Ovary (tissue), 3 donors: ENCODE measurements around the gene AGMO.

ENCODE experiments used
- CTCF ChIP-seq, 3 donors: fragments of 450-650 bp in 2 of 3; fragments of 200-600 bp in 1 of 3; IDR thresholded peaks; one replicate each; pipeline versions ENCODE4 v1.5.1 to v1.8.0; 2016 to 2022; ENCODE audit warnings: antibody characterized with exemption in 3 of 3, mild to moderate bottlenecking in 1 of 3
- EP300 ChIP-seq: sonication (generic); formaldehyde crosslinking; IDR thresholded peaks from one replicate; pipeline ENCODE4 v1.6.1; 2017; ENCODE audit warnings: antibody characterized with exemption
- POLR2A ChIP-seq: fragments of 450-650 bp; IDR thresholded peaks from one replicate; pipeline ENCODE4 v1.6.1; 2017; ENCODE audit warnings: antibody characterized with exemption, mild to moderate bottlenecking, moderate library complexity
- donor health status: DM: no; HTN: no; CAD: no.

- no peak for TF ChIP-seq POLR2A
- no peak for TF ChIP-seq CTCF (IDR thresholded peaks at IDR 0.05)
- no peak for TF ChIP-seq EP300
These were observed 97.1 kb downstream of the AGMO start for GRCh38 chr7:15464667-15465121.
